GM12891 (cell line): Measurements from ENCODE around the gene CBY2.

Experiments
- POLR2A ChIP-seq: IDR thresholded peaks from 2 replicates; pipeline ENCODE4 v1.6.1; 2011; ENCODE audit warnings: low read depth, low read length, control low read depth
- POLR2AphosphoS5 ChIP-seq: IDR thresholded peaks from 2 replicates; pipeline ENCODE4 v1.6.1; 2011; ENCODE audit warnings: low read depth, low read length, control low read depth
- SPI1 ChIP-seq: IDR thresholded peaks from 2 replicates; pipeline ENCODE4 v1.6.1; 2011; ENCODE audit warnings: low read depth, low read length, control low read depth
- TAF1 ChIP-seq: IDR thresholded peaks from 2 replicates; pipeline ENCODE4 v1.6.1; 2011; ENCODE audit warnings: low read depth, low read length, control low read depth

- TF ChIP-seq POLR2A: no peak
- TF ChIP-seq POLR2AphosphoS5: no peak
- no peak for TF ChIP-seq SPI1
- no peak for TF ChIP-seq TAF1
Observed at GRCh38 chr13:45718063-45718462, 15.9 kb downstream of the CBY2 start.
